GM19438 (cell line): ENCODE data around the gene IGFBP4.
"Not testable (repeated sequence)": the region's sequence is repeated elsewhere in the genome, so short reads cannot be mapped to it uniquely, and the experiment has no call there.

Experiments
- ATAC-seq: cut with Tn5 transposase; IDR thresholded peaks from one replicate; pipeline ENCODE4 v1.9.1; 2021; ENCODE audit warnings: low read depth; ENCODE audit not compliant: unreplicated experiment

IGFBP4 gene

DNA sequence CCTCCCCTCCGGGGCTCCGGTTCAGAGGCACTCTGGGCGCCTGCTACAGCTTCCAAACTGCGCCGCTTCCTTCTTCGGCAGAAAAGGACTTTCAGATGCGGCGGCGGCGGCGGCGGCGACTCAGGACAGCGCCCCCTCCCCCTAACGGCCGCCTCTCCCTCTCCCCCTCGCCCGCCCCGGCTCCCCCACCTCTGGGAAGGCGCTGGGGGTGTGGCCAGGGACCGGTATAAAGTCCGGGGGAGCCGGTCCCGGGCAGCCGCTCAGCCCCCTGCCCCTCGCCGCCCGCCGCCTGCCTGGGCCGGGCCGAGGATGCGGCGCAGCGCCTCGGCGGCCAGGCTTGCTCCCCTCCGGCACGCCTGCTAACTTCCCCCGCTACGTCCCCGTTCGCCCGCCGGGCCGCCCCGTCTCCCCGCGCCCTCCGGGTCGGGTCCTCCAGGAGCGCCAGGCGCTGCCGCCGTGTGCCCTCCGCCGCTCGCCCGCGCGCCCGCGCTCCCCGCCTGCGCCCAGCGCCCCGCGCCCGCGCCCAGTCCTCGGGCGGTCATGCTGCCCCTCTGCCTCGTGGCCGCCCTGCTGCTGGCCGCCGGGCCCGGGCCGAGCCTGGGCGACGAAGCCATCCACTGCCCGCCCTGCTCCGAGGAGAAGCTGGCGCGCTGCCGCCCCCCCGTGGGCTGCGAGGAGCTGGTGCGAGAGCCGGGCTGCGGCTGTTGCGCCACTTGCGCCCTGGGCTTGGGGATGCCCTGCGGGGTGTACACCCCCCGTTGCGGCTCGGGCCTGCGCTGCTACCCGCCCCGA lies at the start of gene IGFBP4:
Gene IGFBP4, plus strand, starts transcription at position 255 of the 792 bp plus-strand sequence. Its CDS starts 286 bp downstream, at position 541.
- no peak for ATAC-seq

DNA sequence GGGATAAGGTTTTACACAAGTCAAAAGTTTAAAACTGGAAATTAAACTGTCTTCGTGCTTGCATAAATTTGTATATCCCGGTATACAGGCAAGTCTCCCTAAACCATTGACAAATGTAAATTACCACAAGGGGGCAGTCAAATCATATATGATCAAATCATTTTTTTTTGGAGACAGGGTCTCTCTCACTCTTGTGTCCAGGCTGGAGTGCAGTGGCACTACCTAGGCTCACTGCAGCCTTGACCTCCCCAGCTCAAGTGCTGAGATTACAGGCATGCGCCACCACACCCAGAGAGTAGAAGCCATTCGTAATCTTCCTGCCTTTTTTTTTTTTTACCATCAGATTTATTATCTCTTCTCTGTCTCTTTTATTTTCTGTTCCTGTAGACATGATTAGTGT lies 44.1 kb upstream of the IGFBP4 start:
- no peak for ATAC-seq

DNA sequence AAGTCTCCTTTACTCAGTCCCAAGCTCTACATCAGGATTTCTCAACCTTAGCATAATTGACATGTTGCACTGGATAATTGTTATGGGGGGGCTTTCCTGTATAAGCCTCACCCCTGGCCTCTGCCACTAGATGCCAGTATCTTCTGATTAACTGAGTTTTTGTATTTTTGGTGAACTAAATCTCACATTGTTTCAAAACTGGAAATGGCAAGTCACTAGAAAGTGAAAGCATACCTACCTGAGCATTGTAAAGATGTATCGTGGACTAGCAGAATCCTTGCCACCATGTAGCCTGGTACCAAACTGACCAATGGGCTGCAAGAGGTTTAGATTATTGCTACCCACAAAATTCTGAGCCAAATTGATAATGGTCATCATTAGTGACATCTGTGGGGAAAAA lies 40.6 kb upstream of the IGFBP4 start:
- no peak for ATAC-seq

DNA sequence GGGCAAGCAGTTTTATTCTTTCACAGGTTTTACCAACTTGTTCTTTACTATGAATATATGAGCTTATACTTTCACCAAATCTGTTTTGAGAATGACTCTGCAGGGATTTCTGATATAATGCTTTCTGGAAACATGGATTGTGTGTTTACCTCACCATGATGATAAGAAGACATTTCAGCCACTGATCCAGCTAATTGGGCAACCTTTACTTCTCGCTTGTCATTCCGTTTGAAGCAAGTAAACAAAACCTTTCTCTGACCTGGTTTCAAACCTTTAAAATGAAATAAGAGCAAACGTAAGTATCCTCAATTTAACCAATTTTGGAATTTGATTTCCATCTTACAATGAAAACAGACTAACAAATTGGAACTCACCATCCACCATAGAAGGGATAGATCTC lies 39.2 kb upstream of the IGFBP4 start:
- no peak for ATAC-seq

DNA sequence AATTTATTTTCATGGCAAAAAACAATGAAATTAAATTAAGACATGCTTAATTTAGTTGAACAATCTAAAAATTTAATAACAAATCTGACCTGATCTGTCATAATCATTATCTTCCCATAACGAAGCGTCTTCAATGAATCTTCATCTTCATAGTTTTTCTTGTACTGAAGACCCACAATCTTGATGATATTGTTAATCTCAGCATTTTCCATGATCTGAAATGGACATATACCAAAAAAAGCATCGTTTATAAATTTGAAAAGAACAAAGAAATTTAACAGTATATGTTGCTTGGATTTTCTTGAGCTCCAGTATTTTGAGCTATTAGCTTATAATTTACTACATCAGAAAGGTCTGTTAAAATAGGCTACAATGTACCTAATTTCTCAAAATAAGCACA lies 35.8 kb upstream of the IGFBP4 start:
- no peak for ATAC-seq

DNA sequence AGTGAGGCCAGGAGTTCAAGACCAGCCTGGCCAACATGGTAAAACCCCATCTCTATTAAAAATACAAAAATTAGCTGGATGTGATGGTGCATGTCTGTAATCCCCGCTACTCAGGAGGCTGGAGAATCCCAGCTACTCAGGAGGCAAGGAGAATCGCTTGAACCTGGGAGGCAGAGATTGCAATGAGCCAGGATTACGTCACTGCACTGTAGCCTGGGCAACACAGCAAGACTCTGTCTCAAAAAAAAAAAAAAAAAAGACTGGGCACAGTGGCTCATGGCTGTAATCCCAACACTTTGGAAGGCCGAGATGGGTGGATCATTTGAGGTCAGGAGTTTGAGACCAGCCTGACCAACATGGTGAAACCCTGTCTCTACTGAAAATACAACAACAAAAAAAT lies 33.7 kb upstream of the IGFBP4 start:
- ATAC-seq = not testable (repeated sequence)

DNA sequence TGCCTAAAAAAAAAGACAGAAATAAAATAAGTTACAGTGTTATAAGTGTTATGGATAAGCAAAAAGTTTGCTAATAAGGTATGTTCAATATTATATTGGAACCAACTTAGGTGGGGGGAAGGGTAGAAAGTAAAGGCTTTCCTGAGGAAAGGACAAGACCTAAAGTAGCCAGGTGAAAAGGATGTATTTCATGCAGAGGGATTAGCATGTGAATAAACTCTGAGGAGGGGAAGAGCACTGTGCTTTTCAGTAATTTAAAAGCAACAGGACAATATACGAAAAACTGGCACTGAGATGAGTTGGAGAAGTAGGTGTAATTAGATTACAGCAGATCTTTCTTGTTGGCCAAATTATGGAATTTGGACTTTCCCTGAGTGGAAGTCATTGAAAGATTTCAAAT lies 33.2 kb upstream of the IGFBP4 start:
- no peak for ATAC-seq

DNA sequence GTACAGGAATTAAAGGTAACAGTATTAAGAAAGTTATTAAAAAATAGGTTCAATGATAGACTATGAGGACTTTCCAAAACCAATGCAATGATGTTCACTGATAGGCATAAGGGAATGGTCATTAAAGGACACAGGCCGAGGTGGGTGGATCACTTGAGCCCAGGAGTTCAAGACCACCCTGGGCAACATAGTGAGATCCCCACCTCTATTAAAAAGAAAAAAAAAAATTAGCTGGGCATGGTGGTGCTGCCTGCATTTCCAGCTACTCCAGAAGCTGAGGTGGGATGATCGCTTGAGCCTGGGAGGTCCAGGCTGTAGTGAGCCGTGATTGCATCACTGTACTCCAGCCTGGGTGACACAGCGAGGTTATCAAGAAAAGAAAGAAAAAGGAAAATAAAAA lies 31.4 kb upstream of the IGFBP4 start:
- no peak for ATAC-seq

DNA sequence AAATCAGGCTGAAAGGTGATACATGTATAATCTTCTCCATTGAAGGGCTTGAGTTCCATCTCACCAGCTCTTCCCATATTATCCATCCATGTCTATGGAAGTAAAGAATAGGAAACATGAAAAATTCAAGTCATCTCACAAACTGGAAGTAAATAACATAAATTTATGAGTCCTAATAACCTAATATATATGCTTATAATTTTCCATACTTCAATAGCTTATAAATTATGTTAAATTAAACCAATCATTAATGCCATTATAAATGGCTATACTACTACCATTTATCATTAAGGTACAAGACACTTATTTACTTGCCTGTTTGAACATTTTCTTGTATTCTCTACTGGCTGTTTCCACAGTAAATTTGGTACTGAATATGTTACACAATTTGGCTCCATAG lies 30.4 kb upstream of the IGFBP4 start:
- ATAC-seq = no peak

DNA sequence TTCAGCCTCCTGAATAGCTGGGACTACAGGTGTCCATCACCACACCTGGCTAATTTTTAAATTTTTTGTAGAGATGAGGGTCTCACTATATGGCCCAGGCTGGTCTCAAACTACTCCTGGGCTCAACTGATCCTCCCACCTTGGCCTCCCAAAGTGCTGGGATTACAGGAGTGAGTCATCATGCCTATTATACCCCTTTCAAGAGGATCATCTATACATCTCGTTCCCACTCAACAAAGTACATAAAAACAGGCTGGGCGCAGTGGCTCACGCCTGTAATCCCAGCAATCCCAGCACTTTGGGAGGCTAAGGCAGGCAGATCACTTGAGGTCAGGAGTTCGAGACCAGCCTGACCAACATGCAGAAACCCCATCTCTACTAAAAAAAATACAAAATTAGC lies 28.9 kb upstream of the IGFBP4 start:
- not testable (repeated sequence) for ATAC-seq

DNA sequence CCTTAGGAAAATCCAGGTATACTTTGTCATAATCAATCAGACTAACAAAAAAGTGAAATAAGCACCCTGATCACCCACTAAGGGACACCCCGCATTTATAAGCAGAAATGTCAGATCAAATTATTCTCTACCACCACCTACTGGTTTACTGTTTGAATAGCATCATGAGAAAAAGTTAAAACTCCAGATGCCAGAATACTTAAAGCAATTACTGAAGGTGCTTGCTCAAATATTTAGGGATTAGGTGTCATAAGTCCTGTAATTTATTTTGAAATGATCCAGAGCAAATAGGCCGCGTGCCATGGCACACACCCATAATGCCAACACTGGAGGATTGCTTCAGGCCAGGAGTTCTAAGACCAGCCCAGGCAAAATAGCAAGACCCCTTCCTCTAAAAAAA lies 27.9 kb upstream of the IGFBP4 start:
- ATAC-seq = no peak

DNA sequence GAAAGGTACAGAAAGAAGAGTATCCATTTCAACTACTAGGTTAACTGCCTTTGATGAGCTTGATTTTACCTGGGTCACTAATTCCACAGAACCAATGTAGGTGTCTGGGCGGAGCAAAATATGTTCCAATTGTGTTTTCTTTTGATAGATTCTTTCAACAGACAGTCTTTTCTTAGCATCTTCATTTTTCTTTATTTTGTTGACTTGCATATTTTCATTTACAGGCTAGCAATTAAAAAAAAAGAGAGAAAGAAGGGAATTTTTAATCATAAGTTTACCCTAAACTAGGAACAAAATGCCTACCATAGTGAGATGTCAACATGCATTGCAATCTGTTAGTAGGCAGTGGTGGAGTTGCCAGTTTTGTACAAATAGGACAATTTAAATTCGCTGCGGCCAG lies 26.6 kb upstream of the IGFBP4 start:
- ATAC-seq = no peak

DNA sequence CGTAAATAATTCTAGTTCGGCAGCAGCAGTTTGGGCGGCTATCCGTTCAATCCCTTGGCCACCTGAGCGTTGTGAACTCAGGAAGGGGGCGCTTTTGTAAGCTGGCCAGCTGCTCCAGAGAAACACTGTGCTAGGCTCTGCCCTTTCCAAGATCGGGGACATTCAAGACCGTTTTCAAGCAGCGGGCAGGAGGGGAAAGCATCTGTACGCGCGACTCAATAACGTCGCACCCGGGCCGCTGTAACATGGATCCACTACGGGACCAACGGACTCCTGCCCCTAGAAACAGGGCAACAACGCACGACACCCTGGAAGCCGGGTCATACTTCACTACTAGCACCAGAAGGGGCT lies 26.0 kb upstream of the IGFBP4 start:
- peak; percentile 13 for ATAC-seq

DNA sequence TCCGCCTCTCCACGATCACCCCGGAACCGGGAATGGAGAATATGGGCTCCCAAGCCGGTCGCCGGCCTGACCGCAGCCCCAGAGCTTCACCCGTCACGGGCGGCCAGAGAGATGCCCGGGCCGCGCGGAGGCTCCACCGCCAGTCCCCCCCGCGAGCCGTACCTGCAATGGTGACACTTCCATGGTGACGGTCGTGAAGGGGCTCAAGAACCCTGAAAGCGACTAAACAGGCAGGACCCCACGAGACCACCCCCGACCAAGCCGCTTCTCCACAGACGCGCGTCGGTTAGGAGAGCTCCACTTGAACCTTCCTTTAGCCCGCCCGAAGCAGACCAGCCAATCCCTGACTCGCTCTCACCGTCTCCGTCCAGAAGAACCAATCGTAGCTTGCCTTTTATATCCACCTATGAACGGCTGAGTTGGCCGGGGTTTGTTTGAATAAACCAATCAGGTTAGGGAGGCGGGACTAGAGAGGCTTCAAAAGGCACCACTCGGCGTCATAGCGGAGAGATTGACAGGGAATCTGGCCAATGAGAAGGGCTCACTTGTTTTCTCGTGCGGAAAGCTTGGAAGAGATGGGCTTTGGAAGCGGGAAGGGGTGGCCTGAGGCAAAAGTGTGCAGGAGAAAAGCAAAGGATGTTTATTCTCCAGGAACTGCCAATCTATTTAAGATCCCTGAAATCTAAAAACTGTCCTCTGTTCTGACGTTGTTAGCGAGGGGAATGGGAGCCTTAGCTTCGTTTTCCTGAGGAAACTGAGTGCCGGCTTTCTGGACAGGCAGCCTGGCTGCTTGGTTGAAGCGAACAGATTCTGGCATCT lies 25.4 kb upstream of the IGFBP4 start, which contains the start of gene TOP2A:
Gene TOP2A, minus strand, starts transcription at position 288 of the 819 bp plus-strand sequence. Its CDS starts 105 bp downstream, at position 183.
- peak; percentile 80 for ATAC-seq

DNA sequence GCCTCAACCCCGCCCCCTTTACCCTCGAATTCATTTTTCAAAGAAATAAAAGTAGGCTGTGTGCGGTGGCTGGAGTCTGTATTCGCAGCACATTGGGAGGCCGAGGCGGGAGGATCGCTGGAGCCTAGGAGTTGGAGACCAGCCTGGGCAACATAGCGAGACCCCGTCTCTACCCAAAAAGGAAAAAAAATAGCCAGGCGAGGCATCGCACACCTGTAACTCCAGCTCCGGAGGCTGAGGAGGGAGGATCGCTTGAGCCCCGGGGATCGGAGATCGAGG lies 24.9 kb upstream of the IGFBP4 start:
- ATAC-seq = no peak

DNA sequence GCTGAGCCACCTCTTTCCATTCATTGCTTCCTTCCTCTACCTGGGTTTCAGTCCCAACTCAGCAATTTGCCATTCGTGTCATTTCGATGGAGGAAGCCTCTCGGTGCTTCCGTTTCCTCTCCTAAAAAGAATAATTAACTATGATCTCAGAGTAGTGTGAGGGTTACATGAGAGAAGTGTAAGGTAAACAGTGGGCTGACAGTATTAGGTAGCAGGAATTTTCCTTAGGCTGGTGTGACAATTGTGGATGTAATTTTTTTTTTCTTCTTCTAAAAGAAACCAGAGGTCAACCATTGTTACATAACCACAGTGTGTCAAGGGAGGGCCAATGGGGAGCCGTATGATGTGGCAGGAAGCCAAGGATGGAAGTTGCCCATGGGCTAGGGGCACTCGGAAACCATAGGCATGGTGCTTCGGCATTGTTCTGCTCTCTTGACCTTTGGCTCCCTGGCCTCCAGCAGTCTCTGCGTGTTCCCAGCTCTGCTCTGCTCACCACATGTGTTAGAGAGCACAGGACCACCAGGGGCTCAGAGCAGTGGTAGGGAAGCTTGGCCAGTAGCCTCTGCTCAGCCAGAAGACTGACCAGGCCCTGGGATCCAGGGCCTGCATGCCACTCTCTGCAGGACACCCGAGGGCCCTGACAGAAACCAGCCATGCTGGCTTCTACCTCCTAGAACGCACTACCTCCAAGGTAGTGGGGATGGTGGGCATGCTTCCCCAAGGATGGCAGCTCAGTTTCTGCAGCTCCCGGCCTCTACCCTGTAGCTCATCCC lies 23.5 kb upstream of the IGFBP4 start:
- ATAC-seq = no peak

DNA sequence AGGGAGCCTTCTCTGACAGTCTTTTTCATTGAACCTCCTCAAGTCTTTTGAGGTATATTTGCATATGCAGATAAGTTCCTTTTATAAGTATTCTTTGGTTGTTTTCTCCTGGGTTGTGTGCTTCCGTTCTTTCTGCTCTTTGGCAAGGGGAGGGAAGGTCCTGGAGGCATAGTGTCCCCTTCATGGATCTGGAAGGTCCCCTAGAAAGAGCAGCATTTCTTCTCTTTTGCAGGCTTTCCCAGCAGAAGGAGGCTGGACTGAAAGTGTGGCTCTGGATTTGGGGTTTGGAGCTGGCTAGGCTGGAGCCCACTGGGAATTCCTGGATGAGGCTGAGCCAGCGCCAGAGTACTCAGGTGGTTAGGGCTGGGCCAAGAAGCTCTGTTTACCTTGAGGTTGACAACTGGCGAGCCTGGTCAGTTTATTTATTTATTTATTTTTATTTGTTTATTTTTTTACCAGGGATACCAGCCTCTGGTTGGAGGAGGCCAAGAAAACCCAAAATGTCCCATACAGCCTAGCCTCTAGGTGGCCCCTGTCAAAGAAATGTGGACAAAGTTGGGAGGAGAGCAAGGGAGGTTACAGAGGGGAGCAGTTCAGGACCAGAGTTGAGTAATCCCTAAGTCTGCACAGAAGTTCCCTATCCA lies 20.1 kb upstream of the IGFBP4 start:
- ATAC-seq = no peak

DNA sequence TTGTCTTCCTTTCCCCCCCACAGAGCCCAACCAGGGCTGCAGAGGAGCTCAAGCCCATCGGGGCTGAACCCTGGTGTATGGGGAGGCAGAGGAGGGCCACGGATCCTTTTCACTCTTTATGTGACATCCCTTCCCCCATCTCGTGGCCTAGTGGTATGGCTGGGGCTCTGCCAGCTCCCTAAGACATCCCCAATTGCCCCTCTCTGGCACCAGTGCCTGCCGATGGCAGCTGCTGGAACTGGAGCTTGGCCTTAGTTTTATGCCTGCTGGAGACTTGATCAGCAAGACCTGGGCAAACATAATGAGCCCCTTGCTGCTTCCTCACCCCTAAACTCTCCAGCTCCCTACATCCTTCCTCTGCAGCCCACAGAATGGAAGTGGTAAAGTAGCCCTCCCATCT lies 17.5 kb upstream of the IGFBP4 start:
- ATAC-seq = no peak

DNA sequence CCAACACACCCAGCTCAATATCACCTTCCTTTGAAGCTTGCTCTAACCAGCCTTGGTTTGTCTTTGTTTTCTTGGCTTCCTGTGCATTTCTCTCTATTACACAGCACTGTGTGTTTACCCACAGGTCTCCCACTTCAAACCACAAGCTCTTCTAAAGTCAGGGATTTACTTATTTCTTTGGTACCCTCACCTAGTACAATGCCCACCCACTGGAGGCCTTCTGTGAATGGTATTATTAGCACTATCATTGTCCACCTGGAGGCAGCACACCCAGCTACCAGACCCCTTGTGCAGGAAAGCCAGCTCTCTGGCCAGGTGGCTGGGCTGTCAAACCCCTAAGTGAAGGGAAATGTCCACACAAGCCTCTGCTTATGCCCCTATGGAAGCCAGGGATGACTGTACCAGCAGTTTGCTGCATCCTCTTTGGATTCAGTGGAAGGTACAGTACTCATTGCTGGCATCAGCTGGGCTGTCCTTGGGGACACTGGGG lies 16.2 kb upstream of the IGFBP4 start:
- ATAC-seq = no peak
